Activated T-cell treated with anti-CD3 and anti-CD28 coated beads, Interleukin-2, amount 50 U/mL, for 4 hours (primary cell): Measurements from ENCODE around the gene ATXN1. TPM values are rescaled to one million over a fixed set of nuclear protein-coding genes. Genes with fewer than 3 reads are reported as not detected.
"Not testable (repeated sequence)": the region's sequence is repeated elsewhere in the genome, so short reads cannot be mapped to it uniquely, and the experiment has no call there.

Source experiments
- ATAC-seq, 2 donors: fragments of 200-7000 bp; cut with Tn5 transposase; one replicate each; pipeline ENCODE4 v1.10.0; 2021
- DNase-seq: peaks from one replicate; pipeline ENCODE4 v3.0.0-alpha.2; 2020
- H3K27me3 Mint-ChIP-seq: one replicate; pipeline ENCODE4 v1.8.0; 2021; ENCODE audit warnings: low read depth, mixed read lengths
- H3K36me3 Mint-ChIP-seq: one replicate; pipeline ENCODE4 v1.8.0; 2022; ENCODE audit warnings: mixed read lengths; ENCODE audit not compliant: insufficient read depth
- H3K4me1 Mint-ChIP-seq: one replicate; pipeline ENCODE4 v1.8.0; 2021; ENCODE audit warnings: low read depth, mixed read lengths
- H3K4me3 Mint-ChIP-seq: one replicate; pipeline ENCODE4 v1.8.0; 2021; ENCODE audit warnings: mild to moderate bottlenecking, moderate library complexity, mixed read lengths
- H3K9me3 Mint-ChIP-seq: one replicate; pipeline ENCODE4 v1.8.0; 2021; ENCODE audit warnings: mixed read lengths
- total RNA-seq, 3 donors: library from RNA; stranded (reverse); gene quantifications; one replicate each; pipeline ENCODE4 v1.2.1, GENCODE V29; 2021

Gene ATXN1
- total RNA-seq, 3 donors from 2014 or later = 39.5 to 63.8 (median 45.1) TPM

DNA sequence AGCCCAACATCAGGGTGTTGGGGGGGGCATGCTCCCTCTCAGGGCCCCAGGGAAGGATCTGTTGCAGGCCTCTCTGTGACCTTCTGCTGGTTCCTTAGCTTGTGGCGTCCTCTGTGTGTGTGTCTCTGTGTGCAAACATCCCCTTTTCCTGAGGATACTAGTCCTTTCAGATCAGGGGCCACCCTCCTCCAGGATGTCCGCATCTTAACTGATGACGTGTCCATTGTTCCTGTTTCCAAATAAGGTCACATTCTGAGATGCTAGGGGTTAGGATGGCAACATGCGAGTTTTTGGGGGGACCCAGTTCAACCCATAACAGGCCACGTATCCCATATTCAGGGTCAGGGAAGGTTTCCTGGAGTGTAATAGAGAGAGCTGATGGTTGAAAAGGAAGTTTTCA, 482.0 kb downstream of the ATXN1 start:
- no peaks in the 10 kb centered on the region for H3K9me3 Mint-ChIP-seq
- DNase-seq (no peak), ATAC-seq (no peak)
- no peaks in the 10 kb centered on the region for H3K4me1 Mint-ChIP-seq
- no peak overlapping the region for H3K4me3 Mint-ChIP-seq
- H3K36me3 Mint-ChIP-seq = no peaks in the 10 kb centered on the region
- H3K27me3 Mint-ChIP-seq = peaks cover 2% of the 10 kb centered on the region

DNA sequence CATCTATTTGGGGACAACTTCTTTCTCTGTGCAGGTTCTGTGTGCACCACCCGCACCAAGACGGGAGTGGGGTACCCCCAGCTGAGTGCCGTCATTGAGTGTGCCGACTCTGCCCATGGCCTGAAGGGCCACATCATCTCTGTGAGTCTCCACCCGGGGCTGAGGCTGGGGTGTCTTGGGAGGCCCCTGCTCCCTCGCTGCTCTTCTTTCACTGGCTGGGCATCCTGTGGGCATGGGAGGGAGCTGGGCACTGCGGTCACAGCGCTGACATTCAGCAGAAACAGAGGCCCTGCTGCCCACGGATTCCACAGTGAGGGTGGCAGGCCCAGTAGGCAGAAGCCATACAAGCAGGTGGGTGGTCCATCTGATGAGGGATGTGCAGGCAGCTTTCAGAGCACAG, 482.5 kb downstream of the ATXN1 start:
- H3K4me1 Mint-ChIP-seq = no peaks in the 10 kb centered on the region
- H3K36me3 Mint-ChIP-seq = no peaks in the 10 kb centered on the region
- no peaks in the 10 kb centered on the region for H3K9me3 Mint-ChIP-seq
- peaks cover 2% of the 10 kb centered on the region for H3K27me3 Mint-ChIP-seq
- no peak for DNase-seq
- no peak for ATAC-seq
- no peak overlapping the region for H3K4me3 Mint-ChIP-seq

DNA sequence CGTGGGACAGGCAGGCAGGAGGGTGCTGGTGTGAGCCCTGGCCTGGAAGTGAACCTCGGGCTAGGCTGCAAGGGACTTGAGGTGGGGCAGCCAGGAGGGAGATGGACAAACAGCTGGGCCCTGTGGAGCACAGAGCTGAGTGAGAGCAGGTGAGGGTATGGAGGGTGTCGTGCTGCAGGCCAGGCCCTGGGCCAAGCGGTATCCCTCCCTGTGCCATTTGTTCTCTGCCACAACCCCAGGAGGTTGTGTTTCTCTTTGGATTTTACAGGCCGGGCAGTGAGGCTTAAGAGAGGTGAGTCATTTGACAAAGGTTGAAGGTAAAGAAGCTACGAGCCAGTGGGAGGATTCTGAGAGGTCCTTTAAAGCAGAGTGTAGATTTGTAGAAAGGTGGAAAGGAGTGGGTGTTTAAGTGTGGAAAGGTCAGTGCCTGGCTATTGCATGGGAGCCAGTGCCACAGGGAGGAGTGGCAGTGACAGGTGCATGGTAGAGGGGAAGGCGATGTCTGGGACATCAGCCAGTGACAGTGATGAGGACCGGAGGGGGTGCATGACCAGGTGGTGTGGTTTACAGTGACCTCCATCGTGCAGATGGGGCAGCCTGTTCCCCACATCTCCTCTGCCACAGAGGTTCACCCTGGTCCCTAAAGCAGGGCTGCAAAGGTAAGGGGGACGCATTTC, 483.1 kb downstream of the ATXN1 start:
- no peaks in the 10 kb centered on the region for H3K4me1 Mint-ChIP-seq
- ATAC-seq (peak in 1 of 2 donors; percentile 14), DNase-seq (no peak)
- peaks cover 2% of the 10 kb centered on the region for H3K27me3 Mint-ChIP-seq
- H3K36me3 Mint-ChIP-seq = no peaks in the 10 kb centered on the region
- H3K4me3 Mint-ChIP-seq = no peak overlapping the region
- no peaks in the 10 kb centered on the region for H3K9me3 Mint-ChIP-seq

DNA sequence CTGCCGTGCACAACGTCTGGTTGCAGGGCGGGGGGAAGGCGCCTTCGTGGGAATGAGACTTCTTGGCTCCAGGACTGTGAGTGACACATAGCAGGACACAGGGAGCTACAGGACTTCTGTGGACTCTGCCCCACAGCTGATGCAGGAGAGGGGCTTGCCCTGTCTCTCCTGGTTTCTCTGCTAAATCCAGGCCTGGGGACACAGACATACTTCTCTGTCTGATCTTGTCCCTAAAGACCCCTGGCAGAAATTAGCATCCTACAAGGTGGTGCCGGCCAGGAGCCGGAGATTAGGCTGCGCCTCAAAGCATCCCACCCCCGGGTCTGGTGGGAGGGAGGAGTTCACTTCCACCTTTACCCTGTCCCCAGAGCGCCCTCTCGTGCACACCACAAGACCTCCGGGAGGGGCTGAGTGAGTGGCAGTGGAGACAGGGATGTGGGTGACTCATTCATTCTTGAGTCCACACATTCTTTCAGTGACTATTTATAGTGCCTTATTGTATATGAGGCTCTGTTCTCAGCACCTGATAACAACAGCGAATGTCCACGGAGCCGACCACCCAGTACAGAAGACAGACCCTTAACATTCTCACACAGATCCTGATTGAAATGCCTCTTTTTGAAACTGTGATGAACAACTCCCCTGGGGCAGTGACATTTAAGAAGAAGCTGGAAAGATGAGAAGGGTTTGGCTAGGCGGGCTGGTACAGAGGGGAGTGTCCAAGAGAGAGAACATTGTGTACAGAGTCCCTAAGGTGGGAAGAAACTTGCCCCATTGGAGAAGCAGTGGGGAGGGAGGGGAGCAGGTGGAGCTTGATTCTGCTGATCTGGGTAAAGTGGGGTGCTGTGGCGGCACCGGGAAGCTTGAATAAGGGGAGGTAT, 483.9 kb downstream of the ATXN1 start:
- no peaks in the 10 kb centered on the region for H3K4me1 Mint-ChIP-seq
- H3K9me3 Mint-ChIP-seq = no peaks in the 10 kb centered on the region

DNA sequence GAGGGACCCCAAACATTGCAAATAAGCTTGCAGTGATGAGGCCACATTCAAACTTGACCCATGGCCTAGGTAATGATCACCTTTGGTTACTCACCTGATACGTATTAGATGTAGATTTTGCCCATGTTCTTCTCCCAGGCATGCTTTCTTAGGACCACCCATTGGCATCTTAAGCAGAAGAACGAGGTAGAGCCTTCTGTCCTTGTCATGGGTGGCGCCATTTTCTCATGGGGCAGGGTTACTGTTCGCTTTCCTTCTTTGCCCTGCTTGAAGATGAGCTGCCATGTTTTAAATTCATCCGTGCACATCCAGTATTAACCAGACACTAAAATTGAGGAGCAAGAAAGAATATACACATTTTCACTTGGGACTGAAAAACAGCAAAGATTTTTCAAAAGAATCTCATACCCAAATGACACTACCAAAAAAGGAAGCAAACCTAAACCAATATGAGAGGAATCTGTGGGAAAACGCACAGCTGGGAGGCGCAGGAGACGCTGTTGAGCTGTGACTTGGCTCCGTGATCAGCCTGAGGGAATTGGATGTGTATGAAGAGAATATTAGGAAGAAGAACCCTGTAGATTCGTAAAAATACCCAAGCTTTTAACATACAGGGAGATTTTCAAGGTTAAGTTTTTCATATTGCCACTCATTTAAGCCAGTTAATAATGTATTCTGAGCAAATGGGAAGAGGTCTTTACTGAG, 486.2 kb downstream of the ATXN1 start:
- no peaks in the 10 kb centered on the region for H3K4me1 Mint-ChIP-seq
- DNase-seq (no peak), ATAC-seq (no peak)
- H3K9me3 Mint-ChIP-seq = no peaks in the 10 kb centered on the region
- no peaks in the 10 kb centered on the region for H3K36me3 Mint-ChIP-seq
- no peak overlapping the region for H3K4me3 Mint-ChIP-seq
- no peaks in the 10 kb centered on the region for H3K27me3 Mint-ChIP-seq

More for the DNA sequence above, 483.9 kb downstream of the ATXN1 start:
- no peak overlapping the region for H3K4me3 Mint-ChIP-seq
- no peaks in the 10 kb centered on the region for H3K36me3 Mint-ChIP-seq
- DNase-seq = no peak
- ATAC-seq = peak in 1 of 2 donors; percentile 51
- peaks cover 2% of the 10 kb centered on the region for H3K27me3 Mint-ChIP-seq

DNA sequence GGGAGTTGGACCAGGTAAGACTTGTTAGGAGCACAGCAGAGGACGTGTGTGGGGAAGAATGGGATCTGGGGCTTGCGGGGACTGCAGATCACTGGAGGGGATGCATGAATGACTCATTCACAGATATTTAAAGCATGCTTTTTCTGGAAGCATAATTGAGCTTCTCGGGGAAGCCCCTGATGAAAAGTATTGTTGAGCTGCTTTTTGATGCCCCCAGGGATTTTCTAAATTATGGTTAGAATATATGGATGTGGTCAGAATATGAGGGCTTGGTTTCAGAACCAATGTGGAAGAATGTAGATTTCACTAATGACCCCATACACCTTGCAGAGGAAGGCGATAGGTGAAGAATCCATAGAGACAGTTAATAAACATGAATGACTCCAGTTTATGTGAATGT, 486.8 kb downstream of the ATXN1 start:
- no peak for DNase-seq
- no peaks in the 10 kb centered on the region for H3K36me3 Mint-ChIP-seq
- no peak for ATAC-seq

DNA sequence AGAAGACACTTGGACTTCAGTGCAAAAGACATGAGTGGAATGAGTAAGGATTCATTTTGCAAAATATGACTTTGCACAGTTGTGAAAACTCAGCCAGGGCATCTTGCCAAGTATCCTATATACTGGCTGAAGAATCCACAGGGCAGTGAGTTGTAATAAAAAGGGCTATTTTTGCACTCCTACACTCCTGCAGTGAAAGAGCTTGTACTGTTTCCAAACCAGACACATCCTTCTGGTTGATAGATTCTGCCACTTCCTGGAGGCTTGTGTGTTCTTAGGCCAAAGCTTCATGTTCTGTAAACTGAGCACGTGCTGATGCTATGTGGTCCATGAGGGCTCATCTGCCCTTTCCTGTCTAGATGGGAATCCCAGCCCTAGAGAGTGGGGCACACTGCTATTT, 488.0 kb downstream of the ATXN1 start:
- ATAC-seq (no peak), DNase-seq (no peak)
- no peaks in the 10 kb centered on the region for H3K4me1 Mint-ChIP-seq
- H3K36me3 Mint-ChIP-seq = no peaks in the 10 kb centered on the region
- no peaks in the 10 kb centered on the region for H3K9me3 Mint-ChIP-seq
- H3K4me3 Mint-ChIP-seq = no peak overlapping the region
- no peaks in the 10 kb centered on the region for H3K27me3 Mint-ChIP-seq

More for the DNA sequence above, 486.8 kb downstream of the ATXN1 start:
- Mint-ChIP-seq H3K4me1 (no peaks in the 10 kb centered on the region), H3K4me3 (no peak overlapping the region), H3K9me3 (no peaks in the 10 kb centered on the region), H3K27me3 (no peaks in the 10 kb centered on the region)

DNA sequence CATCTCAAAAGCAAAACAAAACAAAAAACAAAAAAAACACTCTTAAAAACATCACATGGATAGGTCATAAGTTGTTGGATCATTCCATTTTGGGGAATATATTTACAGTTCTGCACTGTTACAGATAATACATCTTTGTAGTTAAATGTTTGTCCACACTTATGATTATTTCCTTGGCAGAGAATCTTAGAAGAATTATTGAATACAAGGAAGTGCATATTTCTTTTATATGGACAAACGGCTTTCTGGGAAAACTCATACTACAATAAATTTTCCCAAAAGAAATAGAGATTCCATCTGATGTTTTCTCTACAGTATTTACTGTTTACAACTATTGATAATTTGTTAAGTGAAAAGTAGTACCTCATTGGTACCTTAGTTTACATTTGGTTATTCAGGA, 489.1 kb downstream of the ATXN1 start:
- no peak for ATAC-seq
- no peak for DNase-seq
- Mint-ChIP-seq H3K27me3 (no peaks in the 10 kb centered on the region), H3K4me3 (no peak overlapping the region), H3K4me1 (no peaks in the 10 kb centered on the region), H3K36me3 (no peaks in the 10 kb centered on the region), H3K9me3 (no peaks in the 10 kb centered on the region)

DNA sequence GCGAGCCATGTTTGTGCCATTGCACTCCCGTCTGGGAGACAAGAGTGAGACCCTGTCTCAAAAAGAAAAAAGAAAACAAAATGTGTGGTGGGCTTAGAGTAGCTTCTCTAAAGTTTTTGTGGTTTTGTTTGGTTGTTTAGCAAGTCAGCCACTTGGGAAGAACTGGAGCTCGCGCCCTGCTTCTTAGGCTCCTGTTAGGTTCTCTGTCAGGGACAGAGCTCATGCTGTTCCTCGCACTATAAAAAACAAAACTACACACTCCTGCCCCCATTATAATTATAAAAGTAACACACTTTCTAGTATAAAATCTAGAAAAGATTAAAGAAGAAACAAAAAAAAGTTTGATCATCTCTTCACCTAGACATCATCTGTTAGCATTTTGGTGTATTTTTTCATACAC, 489.8 kb downstream of the ATXN1 start:
- Mint-ChIP-seq H3K9me3 (no peaks in the 10 kb centered on the region), H3K36me3 (no peaks in the 10 kb centered on the region), H3K27me3 (no peaks in the 10 kb centered on the region), H3K4me1 (no peaks in the 10 kb centered on the region), H3K4me3 (no peak overlapping the region)
- ATAC-seq = no peak
- no peak for DNase-seq

DNA sequence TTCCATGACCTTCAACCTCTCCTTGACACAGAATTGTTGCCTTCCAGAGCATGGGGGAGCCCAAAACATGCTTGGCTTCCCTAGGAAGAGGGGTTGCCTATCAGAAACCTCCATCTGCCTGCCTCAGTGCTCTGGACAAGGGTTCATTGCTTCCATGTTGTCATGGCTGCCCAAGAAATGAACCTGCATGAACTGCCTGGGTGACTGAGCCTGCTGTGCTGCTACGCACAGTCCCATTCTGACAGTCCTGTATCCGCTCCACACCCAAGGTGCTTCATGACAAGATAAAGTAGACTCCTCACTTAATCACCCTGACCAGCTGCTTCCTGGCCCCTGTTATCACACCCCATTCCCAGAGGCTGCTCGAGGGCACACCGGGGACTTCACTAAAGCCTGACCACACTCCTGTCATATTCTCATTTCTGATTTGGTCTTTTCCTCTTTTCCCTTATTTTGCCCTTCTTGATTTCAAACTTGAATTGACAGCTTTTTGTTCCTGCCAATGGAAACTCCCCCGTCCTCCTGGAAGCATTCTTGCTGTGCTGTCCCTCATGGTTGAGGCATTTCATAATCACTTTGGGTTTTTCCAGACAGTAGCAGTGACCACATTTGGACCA, 491.0 kb downstream of the ATXN1 start:
- Mint-ChIP-seq H3K36me3 (no peaks in the 10 kb centered on the region), H3K27me3 (no peaks in the 10 kb centered on the region), H3K4me3 (no peak overlapping the region), H3K4me1 (no peaks in the 10 kb centered on the region), H3K9me3 (no peaks in the 10 kb centered on the region)
- ATAC-seq = no peak
- no peak for DNase-seq

DNA sequence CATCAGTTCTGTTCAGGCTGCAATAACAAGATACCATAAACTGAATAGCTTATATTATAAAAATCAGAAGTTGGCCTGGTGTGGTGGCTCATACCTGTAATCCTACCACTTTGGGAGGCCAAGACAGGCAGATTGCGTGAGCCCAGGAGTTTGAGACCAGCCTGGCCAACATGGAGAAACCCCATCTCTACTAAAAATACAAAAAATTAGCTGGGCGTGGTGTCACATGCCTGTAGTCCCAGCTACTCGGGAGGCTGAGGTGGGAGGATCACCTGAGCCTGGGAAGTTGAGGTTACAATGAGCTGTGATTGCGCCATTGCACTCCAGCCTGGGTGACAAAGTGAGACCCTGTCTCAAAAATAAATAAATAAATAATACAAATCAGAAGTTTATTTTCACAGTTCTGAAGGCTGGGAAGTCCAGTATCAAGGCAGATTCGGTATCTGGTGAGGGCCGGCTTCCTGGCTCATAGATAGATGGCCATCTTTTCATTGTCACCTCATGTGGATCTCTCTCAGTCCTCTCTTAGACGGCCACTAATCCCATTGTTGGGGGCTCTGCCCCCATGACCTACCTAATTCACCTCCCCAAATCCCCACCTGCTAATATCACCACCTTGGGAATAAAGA, 491.7 kb downstream of the ATXN1 start:
- H3K4me1 Mint-ChIP-seq, DNase-seq, H3K9me3 Mint-ChIP-seq, H3K27me3 Mint-ChIP-seq, H3K36me3 Mint-ChIP-seq, H3K4me3 Mint-ChIP-seq, ATAC-seq: not testable (repeated sequence)

DNA sequence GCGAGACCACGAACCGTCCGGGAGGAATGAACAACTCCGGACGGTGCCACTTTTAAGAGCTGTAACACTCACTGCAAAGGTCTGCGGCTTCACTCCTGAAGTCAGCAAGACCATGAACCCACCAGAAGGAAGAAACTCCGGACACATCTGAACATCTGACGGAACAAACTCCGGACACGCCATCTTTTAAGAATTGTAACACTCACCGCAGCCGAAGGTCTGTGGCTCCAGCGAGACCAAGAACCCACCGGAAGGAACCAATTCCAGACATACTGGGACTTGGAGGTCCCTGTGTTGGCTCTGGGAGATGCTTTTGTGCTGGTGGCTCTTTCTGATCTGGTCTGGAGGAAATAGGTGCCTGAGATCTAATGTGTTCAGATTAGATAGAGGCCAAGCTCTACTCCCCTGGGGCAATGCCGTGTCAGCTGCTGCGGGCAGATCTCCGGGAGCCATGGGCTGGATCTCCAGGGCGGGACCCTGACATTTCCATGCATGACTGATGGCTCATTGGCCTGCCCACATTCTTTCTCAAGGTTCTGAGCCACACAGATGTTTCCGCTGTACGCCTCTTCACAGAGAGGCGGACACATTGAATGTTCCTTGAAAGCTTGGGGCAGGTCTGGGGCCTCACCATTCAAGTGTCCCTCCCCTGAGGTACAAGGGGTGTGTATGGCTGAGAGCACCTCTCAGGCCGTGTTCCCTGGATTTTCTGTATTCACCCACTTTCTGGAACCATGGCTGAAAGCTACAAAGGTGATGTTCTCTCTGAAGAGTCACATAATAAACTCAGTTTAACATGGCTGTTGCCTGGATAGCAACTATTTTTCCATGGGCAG, 493.6 kb downstream of the ATXN1 start:
- no peaks in the 10 kb centered on the region for H3K9me3 Mint-ChIP-seq
- no peaks in the 10 kb centered on the region for H3K4me1 Mint-ChIP-seq
- ATAC-seq = no peak
- H3K36me3 Mint-ChIP-seq = no peaks in the 10 kb centered on the region
- peaks cover 2% of the 10 kb centered on the region for H3K27me3 Mint-ChIP-seq
- H3K4me3 Mint-ChIP-seq = no peak overlapping the region
- no peak for DNase-seq
